Activated T-cell treated with anti-CD3 and anti-CD28 coated beads for 24 hours (primary cell): ENCODE data around the gene STARD3NL.
"Not testable (repeated sequence)": the region's sequence is repeated elsewhere in the genome, so short reads cannot be mapped to it uniquely, and the experiment has no call there.

ENCODE experiments used
- DNase-seq: peaks from one replicate; pipeline ENCODE4 v3.0.0-alpha.2; 2020; ENCODE audit warnings: low read depth

The STARD3NL gene

GRCh38 chr7:38223306-38223705 is 45.3 kb downstream of the STARD3NL start:
- DNase-seq = no peak

DNA sequence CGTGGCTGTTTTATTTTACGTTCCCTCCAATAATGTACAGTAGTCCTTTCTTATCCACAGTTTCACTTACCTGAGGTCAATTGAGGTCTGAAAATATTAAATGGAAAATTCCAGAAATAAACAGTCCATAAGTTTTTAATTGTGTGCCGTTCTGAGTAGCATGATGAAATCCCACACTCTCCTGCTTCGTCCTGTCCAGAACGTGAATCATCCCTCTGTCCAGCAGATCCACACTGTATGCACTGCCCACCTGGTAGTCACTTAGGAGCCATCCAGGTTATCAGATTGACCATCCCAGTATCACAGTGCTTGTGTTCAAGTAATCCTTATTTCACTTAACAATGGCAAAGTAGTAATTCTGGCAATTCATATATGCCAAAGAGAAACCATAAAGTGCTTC is 46.3 kb downstream of the STARD3NL start:
- no peak for DNase-seq

DNA sequence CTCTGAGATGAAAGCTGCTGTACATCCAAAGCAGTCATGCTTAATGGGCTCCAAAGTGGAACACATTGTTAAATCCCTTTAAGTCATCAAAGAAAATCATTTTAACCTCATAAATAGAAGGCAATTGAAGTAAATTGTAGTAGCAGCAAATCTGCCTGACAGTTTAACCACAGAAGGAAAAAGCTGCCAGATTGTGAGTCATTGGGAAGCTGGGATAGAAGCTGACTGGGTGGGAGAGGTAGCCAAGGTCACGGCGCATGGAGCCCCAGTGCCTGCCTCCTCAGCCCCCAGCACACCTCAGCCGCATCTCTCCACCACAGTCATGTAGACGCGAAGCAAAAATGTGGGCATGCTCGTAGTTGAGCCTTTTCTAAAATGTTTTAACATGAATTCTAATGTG is 51.3 kb downstream of the STARD3NL start:
- DNase-seq = no peak

DNA sequence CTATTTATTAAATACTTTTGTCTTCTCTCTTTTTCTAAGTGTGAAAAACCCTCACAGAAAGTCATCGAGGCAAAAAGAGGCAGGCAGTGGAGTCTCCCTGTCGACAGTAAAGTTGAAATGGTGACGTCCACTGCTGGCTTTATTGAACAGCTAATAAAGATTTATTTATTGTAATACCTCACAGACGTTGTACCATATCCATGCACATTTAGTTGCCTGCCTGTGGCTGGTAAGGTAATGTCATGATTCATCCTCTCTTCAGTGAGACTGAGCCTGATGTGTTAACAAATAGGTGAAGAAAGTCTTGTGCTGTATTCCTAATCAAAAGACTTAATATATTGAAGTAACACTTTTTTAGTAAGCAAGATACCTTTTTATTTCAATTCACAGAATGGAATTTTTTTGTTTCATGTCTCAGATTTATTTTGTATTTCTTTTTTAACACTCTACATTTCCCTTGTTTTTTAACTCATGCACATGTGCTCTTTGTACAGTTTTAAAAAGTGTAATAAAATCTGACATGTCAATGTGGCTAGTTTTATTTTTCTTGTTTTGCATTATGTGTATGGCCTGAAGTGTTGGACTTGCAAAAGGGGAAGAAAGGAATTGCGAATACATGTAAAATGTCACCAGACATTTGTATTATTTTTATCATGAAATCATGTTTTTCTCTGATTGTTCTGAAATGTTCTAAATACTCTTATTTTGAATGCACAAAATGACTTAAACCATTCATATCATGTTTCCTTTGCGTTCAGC is 52.0 kb downstream of the STARD3NL start:
- no peak for DNase-seq

GRCh38 chr7:38232502-38233366 is 54.7 kb downstream of the STARD3NL start:
- peak; percentile 66 for DNase-seq

GRCh38 chr7:38234759-38235158 is 56.7 kb downstream of the STARD3NL start:
- DNase-seq = not testable (repeated sequence)

DNA sequence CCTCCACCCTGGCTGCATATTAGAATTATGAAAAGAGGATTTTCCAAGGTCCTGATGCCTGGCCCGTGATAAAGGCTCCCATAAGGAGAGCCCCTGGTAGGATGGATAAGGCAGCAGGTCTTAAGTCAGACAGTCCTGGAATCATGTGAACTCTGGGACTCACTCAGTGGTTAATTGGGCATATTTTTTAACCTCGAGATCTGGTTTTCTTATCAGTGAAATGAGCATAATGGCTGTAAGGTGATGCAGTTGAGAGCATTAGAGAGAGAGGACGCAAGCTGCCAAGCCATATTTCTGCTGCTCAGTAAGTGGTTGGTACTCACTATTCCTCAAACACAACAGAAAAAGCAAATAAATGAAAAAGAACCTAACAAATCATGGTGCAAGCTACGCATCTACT is 57.6 kb downstream of the STARD3NL start:
- no peak for DNase-seq

DNA sequence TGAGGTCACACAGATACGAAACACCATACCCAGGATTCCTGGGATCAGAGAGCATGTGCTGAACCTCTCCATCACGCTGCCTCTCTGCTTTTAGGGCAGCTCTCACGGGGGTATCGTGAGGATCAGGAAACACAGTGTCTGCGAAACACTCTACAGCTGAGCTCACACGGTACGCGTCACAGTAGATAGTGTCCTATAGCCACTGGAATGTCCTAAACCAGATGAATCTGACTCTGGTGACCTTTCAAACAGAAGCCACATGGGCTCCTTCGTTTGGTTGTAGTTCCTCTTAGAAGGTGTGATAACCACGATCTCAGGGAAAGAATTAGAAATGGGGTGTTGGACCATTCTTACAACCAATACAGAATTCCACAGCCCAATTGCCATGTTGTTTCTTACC is 61.1 kb downstream of the STARD3NL start:
- not testable (repeated sequence) for DNase-seq

GRCh38 chr7:38241071-38241470 is 63.0 kb downstream of the STARD3NL start:
- DNase-seq = no peak

GRCh38 chr7:38242814-38243213 is 64.8 kb downstream of the STARD3NL start:
- DNase-seq = no peak

DNA sequence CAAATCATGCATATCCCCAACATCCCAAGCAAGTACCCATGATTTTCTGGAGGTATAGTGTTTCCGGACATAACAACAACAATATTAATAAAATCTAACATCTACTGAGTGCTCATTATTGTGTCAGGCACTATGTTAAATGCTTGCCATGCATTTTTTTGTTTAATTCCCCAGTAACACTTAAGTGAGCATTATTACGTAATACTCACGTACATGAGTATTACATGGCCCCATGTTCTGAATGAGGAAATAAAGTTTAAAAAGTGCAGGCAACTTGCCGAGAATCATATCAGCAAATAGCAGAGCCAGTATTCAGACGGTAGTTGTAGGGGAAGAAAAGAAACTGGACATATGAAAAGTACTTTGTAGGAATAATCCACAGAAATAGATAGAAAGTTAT is 65.3 kb downstream of the STARD3NL start:
- DNase-seq = not testable (repeated sequence)

DNA sequence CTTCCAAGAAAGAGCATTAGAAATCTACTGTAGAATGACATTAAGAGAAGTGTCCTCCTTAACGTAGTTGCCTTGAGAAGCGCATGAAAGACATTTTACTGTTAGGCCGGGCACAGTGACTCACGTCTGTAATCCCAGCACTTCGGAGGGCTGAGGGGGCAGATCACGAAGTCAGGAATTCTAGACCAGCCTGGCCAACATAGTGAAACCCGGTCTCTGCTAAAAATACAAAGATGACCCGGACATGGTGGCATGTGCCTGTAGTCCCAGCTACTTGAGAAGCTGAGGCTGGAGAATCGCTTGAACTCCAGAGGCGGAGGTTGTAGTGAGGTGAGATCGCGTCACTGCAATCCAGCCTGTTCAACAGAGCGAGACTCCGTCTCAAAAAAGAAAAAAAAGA is 66.5 kb downstream of the STARD3NL start:
- no peak for DNase-seq

DNA sequence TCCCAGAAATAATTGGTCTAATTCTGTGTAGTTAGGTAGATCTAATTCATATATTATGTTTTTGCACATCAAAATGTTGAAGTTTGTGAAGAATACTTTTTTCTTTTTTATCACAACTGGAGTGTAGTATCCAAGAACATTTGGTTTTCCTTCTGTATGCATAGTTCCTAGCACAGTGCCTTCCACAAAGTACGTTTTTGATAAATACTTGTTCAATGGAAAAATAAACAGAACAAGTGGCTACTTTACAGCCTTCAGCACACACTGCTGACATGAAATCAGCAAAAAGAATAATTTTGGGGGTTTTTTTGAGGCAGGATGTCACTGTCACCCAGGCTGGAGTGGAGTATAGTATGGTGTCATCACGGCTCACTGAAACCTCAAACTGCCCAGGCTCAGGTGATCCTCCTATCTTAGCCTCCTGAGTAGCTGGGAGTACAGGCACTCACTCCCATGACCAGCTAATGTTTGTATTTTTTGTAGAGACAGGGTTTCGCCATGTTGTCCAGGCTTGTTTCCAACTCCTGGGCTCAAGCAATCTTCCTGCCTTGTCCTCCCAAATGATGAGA is 67.4 kb downstream of the STARD3NL start:
- DNase-seq = no peak

DNA sequence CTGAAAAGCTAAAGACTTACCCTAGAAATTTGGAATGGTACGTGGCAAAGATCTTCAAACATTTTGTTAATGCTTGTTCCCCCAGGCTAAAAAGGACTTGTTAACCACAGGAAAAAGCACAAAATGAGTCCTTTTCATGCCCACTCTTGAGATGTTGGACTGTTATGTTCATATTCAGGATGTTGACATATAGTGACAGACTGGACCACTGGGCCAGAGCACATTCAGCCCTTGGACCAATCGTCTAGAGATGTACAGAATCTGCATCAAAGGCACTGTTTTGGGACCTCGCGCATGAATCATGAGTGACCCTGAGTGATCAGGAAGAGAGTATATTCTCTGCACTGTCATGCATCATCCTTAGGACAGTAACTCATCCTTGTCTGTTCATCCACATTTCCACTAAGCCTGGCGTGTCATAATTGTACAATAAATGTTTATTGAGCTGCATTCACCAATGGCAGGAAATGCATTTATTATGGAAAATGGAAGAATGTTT is 70.1 kb downstream of the STARD3NL start:
- no peak for DNase-seq

GRCh38 chr7:38249849-38250248 is 71.8 kb downstream of the STARD3NL start:
- DNase-seq = not testable (repeated sequence)

DNA sequence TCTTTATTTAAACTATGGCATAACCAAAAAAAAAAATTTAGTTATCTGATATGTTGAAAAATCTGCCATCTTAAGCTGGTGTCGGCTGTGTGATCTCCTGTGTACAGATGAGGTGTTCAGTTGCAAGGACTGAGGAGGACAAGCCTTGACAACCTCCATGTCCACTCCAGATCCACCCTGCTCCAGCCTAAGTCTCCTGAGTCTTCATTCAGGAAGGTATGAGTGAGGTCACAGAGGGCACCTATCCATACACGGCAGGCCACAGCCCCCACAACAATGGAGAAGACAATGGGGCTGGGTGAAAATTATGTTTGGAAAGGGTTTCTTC is 79.3 kb downstream of the STARD3NL start:
- no peak for DNase-seq

DNA sequence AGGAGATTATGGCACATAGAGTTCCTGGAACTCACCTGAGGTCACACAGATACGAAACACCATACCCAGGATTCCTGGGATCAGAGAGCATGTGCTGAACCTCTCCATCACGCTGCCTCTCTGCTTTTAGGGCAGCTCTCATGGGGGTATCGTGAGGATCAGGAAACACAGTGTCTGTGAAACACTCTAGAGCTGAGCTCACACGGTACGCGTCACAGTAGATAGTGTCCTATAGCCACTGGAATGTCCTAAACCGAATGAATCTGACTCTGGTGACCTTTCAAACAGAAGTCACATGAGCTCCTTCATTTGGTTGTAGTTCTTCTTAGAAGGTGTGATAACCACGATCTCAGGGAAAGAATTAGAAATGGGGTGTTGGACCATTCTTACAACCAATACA is 81.1 kb downstream of the STARD3NL start:
- not testable (repeated sequence) for DNase-seq

GRCh38 chr7:38261601-38262000 is 83.6 kb downstream of the STARD3NL start:
- DNase-seq = not testable (repeated sequence)

GRCh38 chr7:38262026-38262425 is 84.0 kb downstream of the STARD3NL start:
- DNase-seq = not testable (repeated sequence)

DNA sequence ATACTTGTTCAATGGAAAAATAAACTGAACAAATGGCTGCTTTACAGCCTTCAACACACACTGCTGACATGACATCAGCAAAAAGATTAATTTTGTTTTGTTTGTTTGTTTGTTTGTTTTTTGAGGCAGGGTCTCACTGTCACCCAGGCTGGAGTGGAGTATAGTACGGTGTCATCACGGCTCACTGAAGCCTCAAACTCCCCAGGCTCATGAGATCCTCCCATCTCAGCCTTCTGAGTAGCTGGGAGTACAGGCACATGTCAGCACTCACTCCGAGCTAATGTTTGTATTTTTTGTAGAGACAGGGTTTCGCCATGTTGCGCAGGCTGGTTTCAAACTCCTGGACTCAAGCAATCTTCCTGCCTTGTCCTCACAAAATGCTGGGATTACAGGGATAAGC is 84.5 kb downstream of the STARD3NL start:
- no peak for DNase-seq

DNA sequence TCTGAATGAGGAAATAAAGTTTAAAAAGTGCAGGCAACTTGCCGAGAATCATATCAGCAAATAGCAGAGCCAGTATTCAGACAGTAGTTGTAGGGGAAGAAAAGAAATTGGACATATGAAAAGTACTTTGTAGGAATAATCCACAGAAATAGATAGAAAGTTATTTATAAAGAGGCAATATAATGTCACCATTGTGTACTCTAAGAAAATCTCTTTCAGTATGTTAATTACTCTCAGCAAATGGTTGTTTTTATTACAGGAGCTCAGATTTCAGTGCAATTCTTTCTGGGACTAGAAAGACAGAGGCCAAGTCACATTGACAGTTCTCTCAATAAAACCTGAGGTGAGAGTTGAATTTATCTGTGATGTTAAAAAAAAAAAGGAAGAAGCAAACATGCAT is 85.2 kb downstream of the STARD3NL start:
- not testable (repeated sequence) for DNase-seq

DNA sequence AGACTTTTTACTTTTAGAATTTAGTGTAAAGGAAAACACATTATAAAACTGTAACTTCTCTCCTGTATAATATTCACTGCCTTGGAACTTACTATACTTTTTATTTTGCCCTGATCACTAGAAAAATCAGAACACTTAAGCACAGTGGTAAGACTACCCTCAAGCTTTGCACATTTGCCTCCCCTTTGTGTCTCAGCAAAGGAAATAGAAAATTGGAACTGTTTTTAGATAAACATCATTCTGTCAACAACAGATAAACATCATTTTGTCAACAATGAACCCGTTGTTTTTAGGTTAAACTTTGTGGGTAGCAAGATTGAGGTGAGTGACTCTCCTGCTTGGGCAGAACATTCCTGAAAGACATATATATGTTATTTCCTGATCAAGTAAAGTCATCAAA is 86.6 kb downstream of the STARD3NL start:
- not testable (repeated sequence) for DNase-seq

DNA sequence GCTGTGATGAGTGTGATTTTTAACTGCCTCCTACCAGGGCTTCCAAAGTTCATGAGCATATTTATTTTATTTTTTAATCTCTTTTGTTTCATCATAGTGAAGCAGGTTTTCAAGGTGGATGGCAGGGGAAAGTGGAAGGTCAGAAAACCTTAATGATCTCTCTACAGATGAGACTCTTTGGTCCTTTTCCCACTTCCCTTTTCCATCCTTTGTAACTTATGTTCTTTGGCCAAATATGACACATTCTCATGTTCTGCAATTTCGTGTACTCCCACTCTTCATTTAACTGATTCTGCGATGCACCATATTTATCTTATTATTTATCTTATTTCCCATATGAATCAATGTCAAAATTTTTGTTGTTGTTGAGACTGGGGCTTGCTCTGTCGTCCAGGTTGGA is 87.9 kb downstream of the STARD3NL start:
- not testable (repeated sequence) for DNase-seq
